Measurements from ENCODE around the gene PRG2. TPM values are rescaled to one million over a fixed set of nuclear protein-coding genes. Genes with fewer than 3 reads are reported as not detected.

PRG2 gene
- total and polyA plus RNA-seq, 2 donors (not counting 1 experiment from before 2014, with no cell fraction given), result 0.07 TPM; not detected in 1

- DNase-seq, result no peak
- peaks cover 0 to 2% (median under 1%) of the 10 kb centered on the region in 4 experiments for H3K27me3 ChIP-seq (replicated peaks in 1 of 4; ENCODE audit: control extremely low read depth in 1 of 4, control insufficient read depth in 3 of 4, insufficient read depth in 4 of 4, low read length in 3 of 4)
- intact Hi-C loops (cut with micrococcal nuclease), result no loop called here
- 72% methylated on average over 11 of the region's 19 CpGs for WGBS (ENCODE audit: insufficient coverage)
- TF ChIP-seq CTCF (IDR thresholded peaks at IDR 0.05) (no peak), EZH2 (IDR thresholded peaks at IDR 0.05; ENCODE audit: borderline replicate concordance, insufficient read depth, low read depth, low read length, poor library complexity, severe bottlenecking) (no peak)
- no peaks in the 10 kb centered on the region for H3K9me3 Mint-ChIP-seq (ENCODE audit: insufficient read depth)
- no peak overlapping the region for H2AFZ ChIP-seq (ENCODE audit: insufficient read depth, low read depth, low read length, poor library complexity, severe bottlenecking)
- peaks cover 14% of the 10 kb centered on the region for H3K27me3 Mint-ChIP-seq
- no peak overlapping the region for H3K27ac ChIP-seq (ENCODE audit: low read length in 2 of 2)
- no peak overlapping the region for H3K4me3 Mint-ChIP-seq
- H3K4me1 Mint-ChIP-seq, result no peaks in the 10 kb centered on the region
- H3K9me3 ChIP-seq (ENCODE audit: control extremely low read depth in 1 of 3, control insufficient read depth in 2 of 3, insufficient read depth in 1 of 3, low read length in 2 of 3), result no peaks in the 10 kb centered on the region
- POLR2A ChIA-PET, result no interaction called here
- ATAC-seq (ENCODE audit: low read depth), result no peak
- no peaks in the 10 kb centered on the region for H4K20me1 ChIP-seq (ENCODE audit: control insufficient read depth, insufficient read depth, low read length, poor library complexity, severe bottlenecking)
- H3K4me3 ChIP-seq (ENCODE audit: control extremely low read depth in 1 of 5, extremely low read depth in 1 of 5, insufficient read depth in 1 of 5, low read depth in 2 of 5, low read length in 4 of 5), result no peak overlapping the region
- CTCF ChIA-PET, result interaction anchor here (0.8 to 0.9 kb wide), 2 partner anchors 23 to 90 kb away, joined by 3 to 4 read pairs; no protein-coding TSS in a partner anchor
- no peak overlapping the region for H3K27ac Mint-ChIP-seq
- H3K4me2 ChIP-seq (replicated peaks; ENCODE audit: low read depth, low read length, poor library complexity, severe bottlenecking), result no peak overlapping the region
- no peaks in the 10 kb centered on the region for H3K79me2 ChIP-seq (ENCODE audit: control insufficient read depth, insufficient read depth, low read length)
- no peak overlapping the region for H3K9ac ChIP-seq (ENCODE audit: low read length)
- H3K36me3 ChIP-seq (replicated peaks in 1 of 2; ENCODE audit: control extremely low read depth in 1 of 2, control insufficient read depth in 1 of 2, extremely low read depth in 1 of 2, insufficient read depth in 2 of 2, low read length in 1 of 2), result no peaks in the 10 kb centered on the region
- H3K4me1 ChIP-seq (ENCODE audit: control insufficient read depth in 2 of 2, insufficient read depth in 2 of 2, low read length in 2 of 2), result no peaks in the 10 kb centered on the region
These were observed 22.2 kb downstream of the PRG2 start for GRCh38 chr11:57368106-57368844.

GRCh38 chr11:57364851-57365660, 25.4 kb downstream of the PRG2 start:
- H3K36me3 ChIP-seq (replicated peaks in 1 of 2; ENCODE audit: control extremely low read depth in 1 of 2, control insufficient read depth in 1 of 2, extremely low read depth in 1 of 2, insufficient read depth in 2 of 2, low read length in 1 of 2), result no peaks in the 10 kb centered on the region
- no peak overlapping the region for H3K4me3 ChIP-seq (ENCODE audit: control extremely low read depth in 1 of 5, extremely low read depth in 1 of 5, insufficient read depth in 1 of 5, low read depth in 2 of 5, low read length in 4 of 5)
- no peak overlapping the region for H3K27ac ChIP-seq (ENCODE audit: low read length in 2 of 2)
- H3K27me3 ChIP-seq (replicated peaks in 1 of 4; ENCODE audit: control extremely low read depth in 1 of 4, control insufficient read depth in 3 of 4, insufficient read depth in 4 of 4, low read length in 3 of 4), result peaks cover 0 to 2% (median under 1%) of the 10 kb centered on the region in 4 experiments
- H3K4me1 ChIP-seq (ENCODE audit: control insufficient read depth in 2 of 2, insufficient read depth in 2 of 2, low read length in 2 of 2), result no peaks in the 10 kb centered on the region
- H4K20me1 ChIP-seq (ENCODE audit: control insufficient read depth, insufficient read depth, low read length, poor library complexity, severe bottlenecking), result no peaks in the 10 kb centered on the region
- no peak overlapping the region for H3K9ac ChIP-seq (ENCODE audit: low read length)
- H2AFZ ChIP-seq (ENCODE audit: insufficient read depth, low read depth, low read length, poor library complexity, severe bottlenecking), result no peak overlapping the region
- H3K9me3 ChIP-seq (ENCODE audit: control extremely low read depth in 1 of 3, control insufficient read depth in 2 of 3, insufficient read depth in 1 of 3, low read length in 2 of 3), result no peaks in the 10 kb centered on the region
- no peak overlapping the region for H3K4me3 Mint-ChIP-seq
- no peaks in the 10 kb centered on the region for H3K4me1 Mint-ChIP-seq
- CTCF ChIA-PET, result no interaction called here
- peaks cover 24% of the 10 kb centered on the region for H3K27me3 Mint-ChIP-seq
- DNase-seq (no peak), ATAC-seq (ENCODE audit: low read depth) (no peak)
- POLR2A ChIA-PET, result no interaction called here
- H3K9me3 Mint-ChIP-seq (ENCODE audit: insufficient read depth), result no peaks in the 10 kb centered on the region
- TF ChIP-seq CTCF (IDR thresholded peaks at IDR 0.05) (no peak), EZH2 (IDR thresholded peaks at IDR 0.05; ENCODE audit: borderline replicate concordance, insufficient read depth, low read depth, low read length, poor library complexity, severe bottlenecking) (no peak)
- intact Hi-C loops (cut with micrococcal nuclease), result no loop called here
- no peak overlapping the region for H3K27ac Mint-ChIP-seq
- no peaks in the 10 kb centered on the region for H3K79me2 ChIP-seq (ENCODE audit: control insufficient read depth, insufficient read depth, low read length)
- H3K4me2 ChIP-seq (replicated peaks; ENCODE audit: low read depth, low read length, poor library complexity, severe bottlenecking), result no peak overlapping the region
- 90% methylated on average over 6 of the region's 9 CpGs for WGBS (ENCODE audit: insufficient coverage)

All from B cell (primary cell).